ENCODE results near the gene JMJD4. TPM values are rescaled to one million over a fixed set of nuclear protein-coding genes. Genes with fewer than 3 reads are reported as not detected.

Gene JMJD4
- total and polyA plus RNA-seq, 2 of the 8 experiments (the other 6 are each of a cell fraction or from before 2014, with no cell fraction given) = 13.2 to 23.3 TPM

DNA sequence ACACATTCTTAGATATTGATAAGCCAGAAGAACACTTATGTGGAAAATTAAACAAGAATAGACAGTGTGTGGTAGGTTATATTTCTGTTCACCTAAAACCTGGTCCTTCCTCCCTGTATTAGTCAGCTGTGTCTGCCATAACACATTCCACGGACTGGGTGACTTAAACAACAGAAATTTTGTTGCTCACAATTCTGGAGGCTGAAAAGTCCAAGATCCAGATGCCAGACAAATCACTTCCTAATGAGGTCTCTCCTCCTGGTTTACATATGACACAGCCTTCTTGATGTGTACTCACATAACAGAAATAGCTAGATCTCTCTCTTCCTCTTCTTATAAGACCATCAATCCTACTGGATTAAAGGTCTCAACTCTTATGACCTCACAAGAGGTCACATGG lies 25.7 kb downstream of the JMJD4 start (continued):
- no peak for TF ChIP-seq SIN3A (conservative IDR thresholded peaks at IDR 0.05 in 1 of 2, IDR thresholded peaks at IDR 0.05 in 1 of 2; ENCODE audit: low read depth in 1 of 2, low read length in 2 of 2)
- no peak for TF ChIP-seq POU5F1 (IDR thresholded peaks at IDR 0.05; ENCODE audit: low read depth, low read length)
- no peak for TF ChIP-seq SIRT6 (IDR thresholded peaks at IDR 0.05; ENCODE audit: low read length)
- no peak for TF ChIP-seq ATF3 (IDR thresholded peaks at IDR 0.05; ENCODE audit: insufficient read depth, low read depth, low read length)
- no peak for TF ChIP-seq CBX8 (IDR thresholded peaks at IDR 0.05; ENCODE audit: borderline replicate concordance, low read depth, low read length)
- no peak for TF ChIP-seq FOSL1 (IDR thresholded peaks at IDR 0.05; ENCODE audit: insufficient read depth, low read depth, low read length)
- no peak for TF ChIP-seq CBX5 (IDR thresholded peaks at IDR 0.05; ENCODE audit: low read depth, low read length)

Data from H1 (cell line).